RPMI8226 (cell line): ENCODE data around the gene PARP11.
A peak's percentile ranks its signal among the peaks of the same experiment; 100 is the strongest.

Experiments used
- DNase-seq: peaks from one replicate; pipeline ENCODE4 v3.0.0-alpha.2; 2015

Gene PARP11, protein sequence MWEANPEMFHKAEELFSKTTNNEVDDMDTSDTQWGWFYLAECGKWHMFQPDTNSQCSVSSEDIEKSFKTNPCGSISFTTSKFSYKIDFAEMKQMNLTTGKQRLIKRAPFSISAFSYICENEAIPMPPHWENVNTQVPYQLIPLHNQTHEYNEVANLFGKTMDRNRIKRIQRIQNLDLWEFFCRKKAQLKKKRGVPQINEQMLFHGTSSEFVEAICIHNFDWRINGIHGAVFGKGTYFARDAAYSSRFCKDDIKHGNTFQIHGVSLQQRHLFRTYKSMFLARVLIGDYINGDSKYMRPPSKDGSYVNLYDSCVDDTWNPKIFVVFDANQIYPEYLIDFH

GRCh38 chr12:3872800-3873636 lies at the start of gene PARP11:
Gene PARP11 (minus strand): TSS chr12:3873399. CDS start chr12:3873229, 170 bp downstream.
- DNase-seq: peak; percentile 97

- DNase-seq: no peak
Measured at GRCh38 chr12:3922033-3922432, 48.8 kb upstream of the PARP11 start.

- DNase-seq: no peak
Measured at GRCh38 chr12:3921526-3921925, 48.3 kb upstream of the PARP11 start.

GRCh38 chr12:3921151-3921471 lies 47.9 kb upstream of the PARP11 start:
- DNase-seq: no peak

DNA sequence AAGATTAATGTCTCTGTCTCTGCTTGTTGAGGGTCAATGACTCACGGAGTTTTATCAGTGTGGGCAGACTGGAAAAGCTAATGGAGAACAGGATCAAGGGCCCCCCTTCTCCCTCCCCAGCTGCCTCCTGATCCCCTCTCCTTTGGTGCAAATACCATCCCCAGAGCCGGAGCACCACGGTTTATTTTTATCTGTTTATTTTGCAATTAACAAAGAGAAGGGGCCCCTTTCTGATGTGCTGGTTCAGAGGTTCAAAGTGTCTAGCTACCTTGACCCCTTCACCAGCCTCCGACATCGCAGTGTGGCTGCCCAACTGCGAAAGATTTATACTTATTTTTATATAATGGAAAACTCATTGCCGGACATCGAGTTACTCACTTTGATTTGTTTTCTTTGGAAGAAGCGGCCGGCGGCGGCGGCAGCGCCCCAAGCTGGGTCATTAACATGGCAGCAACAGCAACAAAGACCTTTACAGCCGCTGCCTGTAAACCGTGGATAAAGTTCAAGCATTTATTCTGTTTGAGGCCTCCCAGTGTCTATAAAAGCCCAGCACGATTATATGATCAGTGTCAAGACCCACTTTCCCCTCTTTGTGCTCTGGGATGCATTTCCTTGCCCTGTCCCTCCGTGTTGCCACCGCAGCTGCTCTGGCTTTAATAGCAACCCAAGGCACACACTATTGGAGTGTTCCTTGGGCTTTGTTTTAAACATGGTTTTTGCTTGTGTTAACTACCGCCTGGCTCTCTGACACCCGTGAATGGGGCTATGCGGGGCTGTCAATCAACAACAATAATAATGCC lies 47.4 kb upstream of the PARP11 start:
- DNase-seq: no peak

DNA sequence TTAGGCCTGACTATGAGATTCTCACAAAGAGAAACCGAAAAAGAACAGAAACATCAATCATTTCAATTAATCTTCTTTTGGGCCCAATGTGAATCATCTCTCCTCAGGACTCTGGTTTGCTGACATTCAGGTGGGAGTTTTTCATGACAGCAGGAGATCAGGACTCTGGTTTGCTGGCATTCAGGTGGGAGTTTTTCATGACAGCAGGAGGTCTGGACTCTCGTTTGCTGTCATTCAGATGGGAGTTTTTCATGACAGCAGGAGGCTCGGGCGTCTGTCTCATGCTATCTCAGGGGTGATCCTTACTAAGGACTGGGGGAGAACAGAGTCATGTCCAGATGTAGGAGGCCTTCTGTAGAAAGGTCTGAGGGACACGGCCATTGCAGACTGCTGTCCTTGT lies 40.1 kb upstream of the PARP11 start:
- no peak for DNase-seq

DNA sequence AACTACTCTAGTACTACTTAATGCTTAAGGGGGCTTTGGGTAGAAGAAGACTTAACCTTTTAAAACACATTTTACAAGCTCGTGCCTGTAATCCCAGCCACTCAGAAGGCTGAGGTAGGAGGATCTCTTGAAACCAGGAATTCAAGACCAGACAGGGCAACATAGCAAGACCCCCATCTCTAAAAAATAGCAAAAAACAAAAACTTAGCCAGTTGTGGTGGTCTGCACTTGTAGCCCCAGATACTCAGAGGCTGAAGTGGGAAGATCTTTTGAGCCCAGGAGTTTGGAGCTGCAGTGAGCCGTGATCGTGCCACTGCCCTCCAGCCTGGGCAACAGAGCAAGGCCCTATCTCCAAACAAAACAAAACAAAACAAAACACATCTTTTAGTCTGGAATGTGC lies 39.7 kb upstream of the PARP11 start:
- no peak for DNase-seq

DNA sequence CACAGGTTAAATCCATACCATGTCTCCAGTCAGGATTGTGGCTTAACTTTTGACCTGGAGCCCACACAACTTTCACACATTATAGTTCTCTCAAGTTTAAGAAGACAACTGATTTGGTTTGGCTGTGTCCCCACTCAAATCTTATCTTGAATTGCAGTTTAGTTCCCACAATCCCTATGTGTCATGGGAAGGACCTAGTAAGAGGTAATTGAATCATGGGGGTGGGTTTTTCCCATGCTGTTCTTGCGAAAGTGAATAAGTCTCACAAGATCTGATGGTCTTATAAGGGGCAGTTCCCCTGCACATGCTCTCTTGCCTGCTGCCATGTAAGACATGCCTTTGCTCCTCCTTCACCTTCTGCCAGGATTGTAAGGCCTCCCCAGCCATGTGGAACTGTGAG lies 38.2 kb upstream of the PARP11 start:
- DNase-seq: no peak

- no peak for DNase-seq
Measured at GRCh38 chr12:3905664-3906063, 32.5 kb upstream of the PARP11 start.

- no peak for DNase-seq
Measured at GRCh38 chr12:3904999-3905398, 31.8 kb upstream of the PARP11 start.

DNA sequence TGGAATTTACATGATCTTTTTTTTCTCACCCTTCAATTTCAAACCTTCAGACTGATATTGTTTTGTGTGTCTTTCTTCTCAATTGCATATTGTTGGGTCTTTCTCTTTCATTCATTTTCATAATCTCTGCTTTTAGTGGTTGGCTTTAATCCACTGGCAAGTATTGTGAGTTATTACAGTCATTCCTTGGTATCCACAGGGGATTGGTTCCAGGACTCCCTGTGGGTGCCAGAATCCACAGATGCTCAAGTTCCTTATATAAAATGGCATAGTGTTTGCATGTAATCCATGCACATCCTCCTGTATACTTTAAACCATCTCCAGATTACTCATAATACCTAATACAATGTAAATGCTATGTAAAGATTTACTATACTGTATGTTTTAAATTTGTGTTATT lies 29.7 kb upstream of the PARP11 start:
- DNase-seq: no peak

GRCh38 chr12:3901116-3901515 lies 27.9 kb upstream of the PARP11 start:
- DNase-seq: no peak

DNA sequence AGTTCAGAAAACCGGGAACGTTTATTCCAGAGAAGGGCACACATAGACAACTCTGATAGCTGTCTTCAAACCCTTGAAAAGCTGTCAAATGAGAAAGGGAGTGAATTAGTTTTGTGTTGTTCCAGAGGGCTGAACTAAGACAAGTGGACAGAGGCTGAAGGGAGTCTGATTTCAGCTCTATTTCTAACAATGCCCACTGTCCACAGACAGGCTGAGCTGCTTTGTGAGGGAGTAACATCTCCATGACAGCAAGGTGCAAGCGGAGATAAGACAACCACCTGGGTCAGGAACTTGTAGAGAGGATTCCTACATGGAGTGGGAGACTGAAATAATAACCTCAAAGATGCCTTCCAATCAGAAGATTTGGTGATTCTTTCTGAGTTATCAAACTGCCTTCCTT lies 25.6 kb upstream of the PARP11 start:
- DNase-seq: no peak

- DNase-seq: no peak
Measured at GRCh38 chr12:3897371-3897971, 24.3 kb upstream of the PARP11 start.

DNA sequence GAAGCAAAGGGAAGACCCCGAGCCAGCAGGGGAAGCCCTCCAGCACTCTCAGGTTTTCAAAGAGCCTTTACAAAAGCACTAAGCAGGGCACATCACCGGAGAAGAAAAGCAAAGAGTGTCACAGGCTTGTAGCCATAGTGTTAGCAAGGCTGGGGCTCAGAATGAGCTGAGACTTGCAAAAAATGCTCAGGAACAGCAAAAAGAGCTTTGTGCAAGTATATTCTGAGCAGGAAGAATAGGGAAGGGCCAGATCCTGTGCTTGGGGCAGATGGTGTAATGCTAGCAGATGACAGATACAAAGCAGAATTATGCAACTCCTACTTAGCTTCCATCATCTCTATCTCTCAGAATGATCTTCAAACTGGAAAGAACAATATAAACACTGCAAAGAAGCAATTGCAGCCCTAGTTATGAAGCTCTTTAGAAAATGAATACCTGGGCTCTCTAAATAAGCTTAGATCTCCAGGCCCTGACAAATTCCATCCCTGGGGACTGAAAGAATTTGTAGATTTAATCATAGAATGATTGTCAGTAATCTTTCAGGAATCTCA lies 23.7 kb upstream of the PARP11 start:
- DNase-seq: no peak

DNA sequence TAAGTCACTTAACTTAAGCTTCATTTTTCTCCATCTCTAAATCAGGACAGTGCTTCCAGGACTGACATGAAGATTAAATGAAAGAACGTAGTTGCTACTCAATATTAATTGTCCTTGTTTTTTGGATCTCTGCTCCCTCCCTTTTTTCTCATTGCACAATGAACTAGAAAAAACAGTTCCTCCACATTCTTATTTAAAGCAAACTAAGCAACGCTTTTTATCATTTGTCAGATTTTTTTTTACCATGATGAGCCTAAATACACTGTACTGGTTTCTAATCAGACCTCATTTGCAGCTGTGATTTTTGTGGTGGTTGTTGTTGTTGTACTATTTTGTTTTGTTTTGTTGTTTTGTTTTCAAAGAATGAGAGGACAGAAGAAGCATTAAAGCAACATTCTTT lies 23.2 kb upstream of the PARP11 start:
- DNase-seq: no peak

DNA sequence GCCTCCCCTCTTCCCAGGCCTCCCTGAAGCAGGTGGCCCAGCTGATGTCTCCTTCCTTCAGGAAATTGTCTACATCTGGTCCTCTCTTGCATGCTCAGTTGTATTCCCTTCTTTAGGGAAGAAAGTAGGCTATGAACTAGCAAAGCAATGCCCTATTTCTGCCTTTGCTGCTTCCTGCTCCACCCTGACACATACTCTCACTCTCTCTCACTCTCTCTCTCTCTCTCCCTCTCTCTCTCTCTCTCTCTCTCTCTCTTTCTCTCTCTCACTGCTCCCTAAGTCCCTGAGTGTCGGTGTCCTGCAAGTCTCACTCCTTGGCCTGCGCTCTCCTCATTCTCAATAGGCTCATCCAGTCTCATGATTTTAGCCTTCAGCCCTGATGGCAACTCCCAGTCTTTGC lies 19.4 kb upstream of the PARP11 start:
- no peak for DNase-seq

- DNase-seq: no peak
Measured at GRCh38 chr12:3891201-3891600, 18.0 kb upstream of the PARP11 start.

DNA sequence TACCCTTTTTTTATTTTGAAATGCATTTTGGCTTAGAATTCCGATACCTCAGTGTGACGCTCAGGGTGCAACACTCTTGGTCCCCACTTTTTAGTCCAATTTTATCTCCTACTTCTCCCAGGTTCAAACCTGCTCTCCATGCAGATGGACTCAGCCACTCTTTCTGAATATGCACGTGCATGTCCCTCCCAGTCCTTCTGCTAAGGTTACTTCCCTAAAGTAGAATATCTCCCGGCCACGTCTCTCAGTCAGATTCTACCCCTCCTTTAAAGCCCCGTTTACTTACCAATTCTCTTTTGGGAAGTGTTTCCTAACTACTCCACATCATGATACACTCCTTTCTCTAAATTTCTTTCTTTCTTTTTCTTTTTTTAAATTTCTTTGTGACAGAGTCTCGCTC lies 15.5 kb upstream of the PARP11 start:
- DNase-seq: no peak

- peak; percentile 52 for DNase-seq
Measured at GRCh38 chr12:3885277-3886094, 12.3 kb upstream of the PARP11 start.

DNA sequence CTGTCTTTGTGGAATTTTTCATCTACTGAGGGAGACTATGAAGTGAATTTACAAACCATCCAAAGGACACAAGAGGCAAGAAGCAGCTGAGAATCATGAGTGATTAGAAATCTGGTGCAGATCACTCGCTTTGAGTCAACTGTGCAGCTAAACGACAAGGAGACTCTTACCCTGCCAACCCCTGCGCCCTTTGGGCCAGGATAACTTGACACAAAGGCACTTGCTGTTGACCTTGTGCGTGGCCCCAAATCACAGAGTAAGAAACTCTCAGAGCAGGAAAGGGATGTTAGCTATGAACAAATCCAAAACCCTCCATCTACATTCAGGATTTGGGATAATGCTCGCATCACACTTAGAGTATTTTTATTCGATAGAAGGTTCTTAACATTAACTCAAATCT lies 11.5 kb upstream of the PARP11 start:
- no peak for DNase-seq
